B cell (primary cell): ENCODE data around the gene PSG6.
"Not testable (repeated sequence)": the region's sequence is repeated elsewhere in the genome, so short reads cannot be mapped to it uniquely, and the experiment has no call there.

ENCODE experiments used
- CTCF ChIP-seq: fragments of 200-600 bp; IDR thresholded peaks from one replicate; pipeline ENCODE4 v1.8.0; 2022; ENCODE audit warnings: antibody characterized with exemption, mild to moderate bottlenecking
- EZH2 ChIP-seq: IDR thresholded peaks from 2 replicates; pipeline ENCODE4 v1.6.1; 2012; ENCODE audit warnings: borderline replicate concordance, low read depth, mild to moderate bottlenecking, moderate library complexity, low read length; ENCODE audit not compliant: insufficient read depth, poor library complexity, severe bottlenecking

GRCh38 chr19:42880621-42881020, 37.1 kb downstream of the PSG6 start:
- TF ChIP-seq CTCF, EZH2: not testable (repeated sequence)
